Uterus (tissue), 4 donors: ENCODE results near the gene TOMM7. TPM values are rescaled to one million over a fixed set of nuclear protein-coding genes. Genes with fewer than 3 reads are reported as not detected.
"Not testable (repeated sequence)": the region's sequence is repeated elsewhere in the genome, so short reads cannot be mapped to it uniquely, and the experiment has no call there.

Experiments used
- DNase-seq, 2 donors: peaks; one replicate each; pipeline ENCODE4 v3.0.0-alpha.2; 2019 to 2020
- H3K27ac ChIP-seq, 2 donors: fragments of 200-600 bp; sonication (generic); 1 replicate in 1 of 2; 2 replicates in 1 of 2; pipeline ENCODE4 v1.5.1; 2016 to 2018
- H3K27me3 ChIP-seq, 2 donors: fragments of 200-600 bp; sonication (generic); one replicate each; pipeline ENCODE4 v1.5.1; 2018 to 2019; ENCODE audit warnings: control low read depth in 1 of 2
- H3K36me3 ChIP-seq, 2 donors: fragments of 200-600 bp; sonication (generic); one replicate each; pipeline ENCODE4 v1.5.1; 2019; ENCODE audit warnings: control low read depth in 1 of 2
- H3K4me1 ChIP-seq, 2 donors: fragments of 200-600 bp; sonication (generic); one replicate each; pipeline ENCODE4 v1.5.1; 2018 to 2019; ENCODE audit warnings: control low read depth in 1 of 2
- H3K4me3 ChIP-seq, 2 donors: fragments of 200-600 bp; sonication (generic); 1 replicate in 1 of 2; 2 replicates in 1 of 2; pipeline ENCODE4 v1.5.1; 2018 to 2019; ENCODE audit warnings: mild to moderate bottlenecking in 1 of 2
- H3K9me3 ChIP-seq, 2 donors: fragments of 200-600 bp; sonication (generic); one replicate each; pipeline ENCODE4 v1.5.1; 2019; ENCODE audit warnings: control low read depth in 1 of 2
- POLR2A ChIP-seq, 2 donors: fragments of 450-650 bp; IDR thresholded peaks; one replicate each; pipeline ENCODE4 v1.6.1; 2016; ENCODE audit warnings: antibody characterized with exemption in 2 of 2, mild to moderate bottlenecking in 1 of 2, moderate library complexity in 1 of 2
- intact Hi-C: fragments of 100-400 bp; cut with DNase I; formaldehyde crosslinking; loops from one replicate; pipeline ENCODE4 v1.15.1; 2023; ENCODE audit warnings: low total_unique reads
- total RNA-seq, 4 donors: library from RNA; depleted of rRNA in 3 of 4; stranded (reverse); fragments of >200 nt in 3 of 4; gene quantifications; one replicate each; pipeline versions ENCODE4 v1.1.0 to v1.2.4, GENCODE V29; 2014 to 2023
- TF ChIP-seq, protein P1 (sequence below), 4 experiments: fragments of 200-600 bp in 2 of 4; fragments of 450-650 bp in 2 of 4; sonication (generic) in 2 of 4; IDR thresholded peaks; one replicate each; pipeline ENCODE4 v1.5.1; 2016 to 2019; ENCODE audit warnings: antibody characterized with exemption in 4 of 4, mild to moderate bottlenecking in 2 of 4, moderate library complexity in 1 of 4
- donor health status: DM: yes; HTN: yes; CAD: no.

The TOMM7 gene
- total RNA-seq, 4 donors from 2014 or later = 73.0 to 411 (median 210) TPM

DNA sequence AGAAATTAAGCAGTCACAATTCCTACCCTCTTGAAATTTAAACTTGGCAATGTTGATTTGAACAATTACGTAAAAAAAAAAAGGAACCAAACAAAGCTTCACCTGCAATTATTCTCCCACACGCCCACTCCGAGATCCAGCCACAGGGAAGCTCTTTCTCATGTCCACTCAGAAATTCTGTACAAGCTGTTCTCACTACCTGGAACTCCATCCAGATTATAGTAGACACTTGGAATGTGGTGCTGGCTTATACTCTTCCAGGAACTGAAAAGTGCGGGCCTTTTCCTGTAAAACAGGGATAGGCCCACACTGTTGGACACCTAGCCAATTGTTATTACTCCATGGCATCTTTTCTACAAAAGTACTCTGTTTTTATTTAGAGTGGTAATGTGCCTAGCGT is 20.3 kb upstream of the TOMM7 start:
- intact Hi-C loops = no loop called here
- Histone ChIP-seq H3K27ac (peak overlapping the region in 1 of 2 donors; percentile 41), H3K4me3 (no peak overlapping the region)

DNA sequence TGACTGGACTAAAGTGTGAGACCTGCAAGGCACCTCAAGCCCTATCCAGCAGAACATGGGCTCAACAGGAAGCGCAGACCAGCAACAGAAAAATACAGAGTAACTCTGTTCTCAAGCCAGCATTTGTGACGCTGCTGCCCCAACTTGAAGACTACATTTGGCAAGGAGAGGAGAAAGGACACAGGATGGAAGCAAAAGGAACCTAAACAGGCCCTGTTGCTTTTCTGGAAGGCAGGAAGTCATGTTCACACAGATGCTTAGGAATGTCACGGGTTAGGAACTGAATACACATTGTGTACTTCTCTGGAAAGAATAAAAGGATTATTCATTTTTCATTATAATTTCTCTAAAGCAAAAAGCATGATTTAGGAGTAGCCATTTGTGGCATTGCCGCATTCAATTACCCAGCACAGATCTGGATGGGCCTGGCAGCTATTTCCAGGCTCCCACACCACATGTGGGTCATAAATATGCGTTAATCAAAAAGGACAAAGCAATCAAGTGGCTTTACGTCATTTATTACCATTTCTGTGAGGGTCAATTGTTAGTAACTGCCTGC is 19.8 kb upstream of the TOMM7 start:
- H3K36me3 ChIP-seq = no peaks in the 10 kb centered on the region
- intact Hi-C loops = no loop called here
- no peaks in the 10 kb centered on the region for H3K27me3 ChIP-seq
- peak overlapping the region in 1 of 2 donors; percentile 41 for H3K27ac ChIP-seq
- DNase-seq = no peak
- TF ChIP-seq, protein P1, sequence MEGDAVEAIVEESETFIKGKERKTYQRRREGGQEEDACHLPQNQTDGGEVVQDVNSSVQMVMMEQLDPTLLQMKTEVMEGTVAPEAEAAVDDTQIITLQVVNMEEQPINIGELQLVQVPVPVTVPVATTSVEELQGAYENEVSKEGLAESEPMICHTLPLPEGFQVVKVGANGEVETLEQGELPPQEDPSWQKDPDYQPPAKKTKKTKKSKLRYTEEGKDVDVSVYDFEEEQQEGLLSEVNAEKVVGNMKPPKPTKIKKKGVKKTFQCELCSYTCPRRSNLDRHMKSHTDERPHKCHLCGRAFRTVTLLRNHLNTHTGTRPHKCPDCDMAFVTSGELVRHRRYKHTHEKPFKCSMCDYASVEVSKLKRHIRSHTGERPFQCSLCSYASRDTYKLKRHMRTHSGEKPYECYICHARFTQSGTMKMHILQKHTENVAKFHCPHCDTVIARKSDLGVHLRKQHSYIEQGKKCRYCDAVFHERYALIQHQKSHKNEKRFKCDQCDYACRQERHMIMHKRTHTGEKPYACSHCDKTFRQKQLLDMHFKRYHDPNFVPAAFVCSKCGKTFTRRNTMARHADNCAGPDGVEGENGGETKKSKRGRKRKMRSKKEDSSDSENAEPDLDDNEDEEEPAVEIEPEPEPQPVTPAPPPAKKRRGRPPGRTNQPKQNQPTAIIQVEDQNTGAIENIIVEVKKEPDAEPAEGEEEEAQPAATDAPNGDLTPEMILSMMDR (IDR thresholded peaks at IDR 0.05) = no peak
- no peak for TF ChIP-seq POLR2A (IDR thresholded peaks at IDR 0.05)
- no peaks in the 10 kb centered on the region for H3K9me3 ChIP-seq
- H3K4me3 ChIP-seq = no peak overlapping the region
- H3K4me1 ChIP-seq = no peaks in the 10 kb centered on the region

More for the DNA sequence above, 20.3 kb upstream of the TOMM7 start:
- DNase-seq = no peak
- Histone ChIP-seq H3K36me3 (no peaks in the 10 kb centered on the region), H3K27me3 (no peaks in the 10 kb centered on the region), H3K9me3 (no peaks in the 10 kb centered on the region), H3K4me1 (no peaks in the 10 kb centered on the region)
- TF ChIP-seq POLR2A (IDR thresholded peaks at IDR 0.05) = no peak
- TF ChIP-seq, protein P1 (IDR thresholded peaks at IDR 0.05) = no peak

DNA sequence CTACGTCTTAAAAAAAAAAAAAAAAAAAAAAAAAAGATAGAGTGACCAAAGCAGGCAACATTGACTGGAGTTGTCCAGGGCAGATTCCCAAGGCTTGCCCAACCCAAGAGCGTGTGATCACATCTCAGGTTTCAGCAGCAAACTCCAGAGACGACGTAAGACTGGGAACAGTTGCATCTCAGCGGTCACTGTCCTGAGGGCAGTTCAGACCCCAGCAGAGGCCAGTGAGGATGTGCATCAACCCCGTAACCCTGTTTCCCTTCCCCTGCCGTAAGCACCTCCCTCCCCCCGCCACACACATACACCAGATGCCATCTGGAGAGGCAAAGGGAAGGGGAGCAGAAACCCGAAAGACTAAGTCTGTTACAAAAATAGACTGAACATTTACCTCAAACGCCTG is 19.3 kb upstream of the TOMM7 start:
- Histone ChIP-seq H3K36me3 (no peaks in the 10 kb centered on the region), H3K27me3 (no peaks in the 10 kb centered on the region), H3K9me3 (no peaks in the 10 kb centered on the region), H3K27ac (peak overlapping the region in 1 of 2 donors; percentile 41), H3K4me3 (no peak overlapping the region), H3K4me1 (no peaks in the 10 kb centered on the region)
- TF ChIP-seq, protein P1 (IDR thresholded peaks at IDR 0.05) = no peak
- TF ChIP-seq POLR2A (IDR thresholded peaks at IDR 0.05) = no peak
- peak in 1 of 2 donors; percentile 39 for DNase-seq
- intact Hi-C loops = no loop called here

DNA sequence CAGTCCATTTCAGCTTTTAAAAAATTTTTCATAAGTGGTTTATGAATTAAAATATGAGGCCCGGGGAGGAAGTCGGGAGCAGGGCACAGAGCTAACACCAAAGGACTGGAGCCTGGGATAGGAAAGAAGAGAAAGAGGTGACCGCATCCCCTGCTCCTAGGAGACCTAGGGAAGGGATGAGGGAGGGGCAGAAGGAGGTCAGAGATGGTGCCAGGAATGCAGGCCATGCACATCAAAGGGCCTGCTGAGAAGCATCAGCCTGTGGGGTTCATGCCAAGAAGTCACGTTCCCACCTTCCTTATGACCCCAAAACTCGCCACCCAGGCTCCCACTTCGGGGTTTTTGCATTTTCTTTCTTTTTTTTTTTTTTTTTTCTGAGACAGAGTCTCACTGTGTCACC is 14.7 kb upstream of the TOMM7 start:
- DNase-seq = no peak
- Histone ChIP-seq H3K4me1 (no peaks in the 10 kb centered on the region), H3K36me3 (no peaks in the 10 kb centered on the region), H3K9me3 (no peaks in the 10 kb centered on the region), H3K27me3 (no peaks in the 10 kb centered on the region), H3K27ac (no peak overlapping the region), H3K4me3 (no peak overlapping the region)
- TF ChIP-seq, protein P1 (IDR thresholded peaks at IDR 0.05) = no peak
- no peak for TF ChIP-seq POLR2A (IDR thresholded peaks at IDR 0.05)
- intact Hi-C loops = no loop called here

DNA sequence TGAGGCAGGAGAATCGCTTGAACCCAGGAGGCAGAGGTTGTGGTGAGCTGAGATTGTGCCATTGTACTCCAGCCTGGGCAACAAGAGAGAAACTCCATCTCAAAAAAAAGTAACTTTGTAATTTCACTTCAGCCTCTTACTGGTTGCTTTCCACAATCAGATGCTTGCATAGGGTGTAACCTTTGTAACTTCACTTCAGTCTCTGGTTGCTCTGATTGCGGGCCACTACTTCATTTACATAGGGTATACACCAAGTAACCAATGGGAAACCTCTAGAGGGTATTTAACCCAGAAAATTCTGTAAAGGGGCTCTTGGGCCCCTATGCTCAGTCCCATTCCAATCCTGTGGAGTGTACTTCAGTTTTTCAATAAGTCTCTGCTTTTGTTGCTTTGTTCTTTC is 13.9 kb upstream of the TOMM7 start:
- not testable (repeated sequence) for H3K4me3 ChIP-seq

DNA sequence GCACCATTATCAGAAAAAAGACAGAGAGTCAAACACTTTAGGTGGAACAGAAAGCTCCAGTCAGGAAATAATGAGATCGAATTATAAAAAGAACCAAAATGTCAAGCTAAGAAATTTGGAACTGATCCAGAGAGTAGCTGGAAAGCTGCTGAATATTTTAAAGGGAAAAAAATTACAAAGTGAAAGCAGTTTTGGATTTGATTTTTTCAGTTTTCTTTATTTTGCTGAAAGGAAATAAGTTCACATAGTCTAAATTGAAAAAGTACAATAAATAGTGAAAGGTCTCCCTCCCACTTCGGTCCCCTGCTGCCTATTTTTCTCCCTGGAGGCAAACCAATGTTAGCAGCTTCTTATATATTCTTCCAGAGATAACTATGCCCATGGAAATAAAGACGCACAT is 11.3 kb upstream of the TOMM7 start:
- TF ChIP-seq, protein P1 (IDR thresholded peaks at IDR 0.05) = no peak
- TF ChIP-seq POLR2A (IDR thresholded peaks at IDR 0.05) = no peak
- intact Hi-C loops = no loop called here
- H3K36me3 ChIP-seq = no peaks in the 10 kb centered on the region
- H3K27ac ChIP-seq = no peak overlapping the region
- no peaks in the 10 kb centered on the region for H3K4me1 ChIP-seq
- no peaks in the 10 kb centered on the region for H3K9me3 ChIP-seq
- H3K4me3 ChIP-seq = no peak overlapping the region
- no peak for DNase-seq
- no peaks in the 10 kb centered on the region for H3K27me3 ChIP-seq

More for the DNA sequence above, 13.9 kb upstream of the TOMM7 start:
- H3K4me1 ChIP-seq, H3K27ac ChIP-seq, DNase-seq, H3K9me3 ChIP-seq, H3K27me3 ChIP-seq, intact Hi-C loops, H3K36me3 ChIP-seq: not testable (repeated sequence)
